HG02588 (cell line): ENCODE measurements around the gene ZBTB46.
"Not testable (repeated sequence)": the region's sequence is repeated elsewhere in the genome, so short reads cannot be mapped to it uniquely, and the experiment has no call there.

Source experiments
- ATAC-seq: cut with Tn5 transposase; IDR thresholded peaks from one replicate; pipeline ENCODE4 v1.9.1; 2021; ENCODE audit warnings: mild to moderate bottlenecking, moderate library complexity; ENCODE audit not compliant: unreplicated experiment

ZBTB46 gene

GRCh38 chr20:63830841-63831588, at the start of gene ZBTB46:
TSS of gene ZBTB46 (minus strand) at chr20:63831264. CDS start at chr20:63790757, 40,507 bp downstream.
- peak; percentile 51 for ATAC-seq

GRCh38 chr20:63878899-63879663, 48.0 kb upstream of the ZBTB46 start:
- ATAC-seq, result no peak

GRCh38 chr20:63877755-63878470, 46.8 kb upstream of the ZBTB46 start:
- no peak for ATAC-seq

- ATAC-seq, result no peak
Measured at GRCh38 chr20:63876489-63877036, 45.5 kb upstream of the ZBTB46 start.

- ATAC-seq, result not testable (repeated sequence)
Measured at GRCh38 chr20:63874241-63874640, 43.2 kb upstream of the ZBTB46 start.

- no peak for ATAC-seq
Measured at GRCh38 chr20:63873477-63873971, 42.5 kb upstream of the ZBTB46 start.

- no peak for ATAC-seq
Measured at GRCh38 chr20:63868264-63868663, 37.2 kb upstream of the ZBTB46 start.

GRCh38 chr20:63867042-63867441, 36.0 kb upstream of the ZBTB46 start:
- not testable (repeated sequence) for ATAC-seq

- peak; percentile 71 for ATAC-seq
Measured at GRCh38 chr20:63864978-63865640, 34.0 kb upstream of the ZBTB46 start, which contains the start of gene TPD52L2. TSS of gene TPD52L2 (plus strand) at chr20:63865270. CDS start at chr20:63865366, 96 bp downstream.

- no peak for ATAC-seq
Measured at GRCh38 chr20:63864545-63864977, 33.5 kb upstream of the ZBTB46 start.

- peak; percentile 56 for ATAC-seq
Measured at GRCh38 chr20:63863798-63864544, 32.9 kb upstream of the ZBTB46 start.

- no peak for ATAC-seq
Measured at GRCh38 chr20:63863021-63863797, 32.1 kb upstream of the ZBTB46 start.

GRCh38 chr20:63861981-63862901, 31.2 kb upstream of the ZBTB46 start:
- no peak for ATAC-seq

- ATAC-seq, result no peak
Measured at GRCh38 chr20:63861365-63861934, 30.4 kb upstream of the ZBTB46 start, which contains the start of gene ABHD16B. TSS of gene ABHD16B (plus strand) at chr20:63861498. CDS start at chr20:63861541, 43 bp downstream.

GRCh38 chr20:63860325-63861051, 29.4 kb upstream of the ZBTB46 start:
- no peak for ATAC-seq

GRCh38 chr20:63859166-63859699, 28.2 kb upstream of the ZBTB46 start:
- ATAC-seq, result no peak
